HCT116 (cell line): ENCODE results near the gene RAD51C. TPM values are rescaled to one million over a fixed set of nuclear protein-coding genes. Genes with fewer than 3 reads are reported as not detected.

Experiments
- ATAC-seq: fragments of 200-7000 bp; cut with Tn5 transposase; 2 replicates; pipeline ENCODE4 v1.9.1; 2020; ENCODE audit warnings: mild to moderate bottlenecking, moderate library complexity
- BruUV-seq: library from RNA; stranded (reverse); fragments of 400-500 nt; replicated peaks from 2 replicates; lab custom pipeline; 2021; lab: Mats Ljungman, UMichigan
- CTCF ChIA-PET: fragments of 300-600 bp; sonication (Branson Sonifier 250); formaldehyde crosslinking; loops from one replicate; lab custom pipeline; 2021; ENCODE audit warnings: antibody characterized with exemption; lab: Charles Lee
- POLR2A ChIA-PET: fragments of 300-600, 350-600 bp; sonication (Branson Sonifier 250); formaldehyde crosslinking; loops from one replicate; lab custom pipeline; 2021; ENCODE audit warnings: antibody characterized with exemption; lab: Charles Lee
- RAD21 ChIA-PET, 2 experiments: fragments of 300-600 bp; sonication (Branson Sonifier 250); formaldehyde crosslinking; loops; one replicate each; lab custom pipeline; 2023; ENCODE audit warnings: low total read pairs in 2 of 2; ENCODE audit not compliant: uncharacterized antibody in 2 of 2, unreplicated experiment in 2 of 2, low non-redundant PET in 1 of 2; lab: Charles Lee
- DNase-seq: peaks from one replicate; pipeline ENCODE4 v3.0.0-alpha.2; 2010; ENCODE audit warnings: low read depth, low spot score
- H2AFZ ChIP-seq: fragments of 200-600 bp; shearing (Covaris generic), sonication (generic); 2 replicates; pipeline ENCODE4 v1.6.1; 2017; ENCODE audit warnings: low read depth, mixed run types, mixed read lengths, antibody characterized with exemption, low read length; ENCODE audit not compliant: poor library complexity, severe bottlenecking
- H3K27ac ChIP-seq: 2 replicates; pipeline ENCODE4 v1.5.1; 2012; ENCODE audit warnings: low read depth, low read length
- H3K27me3 ChIP-seq: fragments of 200-600 bp; sonication (generic); 2 replicates; pipeline ENCODE4 v1.6.1; 2016; ENCODE audit warnings: mixed run types, low read length, mixed read lengths; ENCODE audit not compliant: insufficient read depth
- H3K36me3 ChIP-seq, 2 experiments: fragments of 200-500 bp in 1 of 2; fragments of 200-600 bp in 1 of 2; sonication (Bioruptor generic) in 1 of 2; sonication (generic) in 1 of 2; 2 replicates each; pipeline versions ENCODE4 v1.5.1 to v1.6.1; 2014 to 2016; ENCODE audit warnings: low read length in 2 of 2, inconsistent platforms in 1 of 2, mixed read lengths in 1 of 2, mixed run types in 1 of 2; ENCODE audit not compliant: insufficient read depth in 2 of 2, control insufficient read depth in 1 of 2
- H3K4me1 ChIP-seq, 2 experiments: fragments of 200-600 bp in 1 of 2; sonication (generic) in 1 of 2; 2 replicates each; pipeline versions ENCODE4 v1.5.1 to v1.6.1; 2012 to 2017; ENCODE audit warnings: low read length in 2 of 2, inconsistent platforms in 1 of 2, mild to moderate bottlenecking in 1 of 2, mixed read lengths in 1 of 2, mixed run types in 1 of 2, moderate library complexity in 1 of 2; ENCODE audit not compliant: insufficient read depth in 2 of 2, control insufficient read depth in 1 of 2
- H3K4me2 ChIP-seq: fragments of 200-600 bp; sonication (generic); 2 replicates; pipeline ENCODE4 v1.6.1; 2017; ENCODE audit warnings: mixed run types, low read length, mixed read lengths
- H3K4me3 ChIP-seq, 2 experiments: fragments of 200-600 bp in 1 of 2; sonication (generic) in 1 of 2; replicated peaks in 1 of 2; 2 replicates each; pipeline ENCODE4 v1.5.1; 2011 to 2016; ENCODE audit warnings: low read length in 2 of 2, control low read depth in 1 of 2, low read depth in 1 of 2, mild to moderate bottlenecking in 1 of 2, mixed read lengths in 1 of 2, mixed run types in 1 of 2
- H3K79me2 ChIP-seq: fragments of 200-600 bp; sonication (generic); 2 replicates; pipeline ENCODE4 v1.6.1; 2017; ENCODE audit warnings: mild to moderate bottlenecking, mixed run types, low read length, moderate library complexity, mixed read lengths; ENCODE audit not compliant: insufficient read depth
- H3K9ac ChIP-seq: fragments of 200-600 bp; sonication (generic); 2 replicates; pipeline ENCODE4 v1.6.1; 2016; ENCODE audit warnings: low read length, mixed read lengths
- H3K9me2 ChIP-seq: fragments of 200-600 bp; sonication (generic), shearing (Covaris generic); 2 replicates; pipeline ENCODE4 v1.6.1; 2017; ENCODE audit warnings: mixed run types, mild to moderate bottlenecking, moderate library complexity; ENCODE audit not compliant: insufficient read depth
- H3K9me3 ChIP-seq, 2 experiments: fragments of 200-500 bp in 1 of 2; fragments of 200-600 bp in 1 of 2; sonication (Bioruptor generic) in 1 of 2; sonication (generic) in 1 of 2; 2 replicates each; pipeline ENCODE4 v1.6.1; 2014 to 2017; ENCODE audit warnings: low read length in 2 of 2, mixed read lengths in 2 of 2, inconsistent platforms in 1 of 2, low read depth in 1 of 2, mild to moderate bottlenecking in 1 of 2, mixed run types in 1 of 2, moderate library complexity in 1 of 2; ENCODE audit not compliant: control insufficient read depth in 1 of 2, insufficient read depth in 1 of 2
- H4K20me1 ChIP-seq: fragments of 200-600 bp; sonication (generic), shearing (Covaris generic); 2 replicates; pipeline ENCODE4 v1.6.1; 2017; ENCODE audit warnings: mixed run types, mild to moderate bottlenecking, moderate library complexity; ENCODE audit not compliant: insufficient read depth
- ATF3 ChIP-seq: IDR thresholded peaks from 2 replicates; pipeline ENCODE4 v1.6.1; 2012
- CBX3 ChIP-seq: IDR thresholded peaks from 2 replicates; pipeline ENCODE4 v1.6.1; 2012; ENCODE audit warnings: low read depth
- ELF1 ChIP-seq: IDR thresholded peaks from 2 replicates; pipeline ENCODE4 v1.6.1; 2012; ENCODE audit warnings: low read depth, borderline replicate concordance
- FOSL1 ChIP-seq: IDR thresholded peaks from 2 replicates; pipeline ENCODE4 v1.6.1; 2012; ENCODE audit warnings: low read depth
- POLR2A ChIP-seq: IDR thresholded peaks from 2 replicates; pipeline ENCODE4 v1.7.0; 2011; ENCODE audit warnings: borderline replicate concordance; ENCODE audit not compliant: insufficient read depth, insufficient read length; ENCODE audit errors: extremely low read depth
- POLR2AphosphoS5 ChIP-seq: IDR thresholded peaks from 2 replicates; pipeline ENCODE4 v1.6.1; 2011; ENCODE audit warnings: mild to moderate bottlenecking, low read depth, low read length, moderate library complexity
- RAD21 ChIP-seq: IDR thresholded peaks from 2 replicates; pipeline ENCODE4 v1.6.1; 2012; ENCODE audit warnings: low read depth, mild to moderate bottlenecking
- REST ChIP-seq: IDR thresholded peaks from 2 replicates; pipeline ENCODE4 v1.6.1; 2012; ENCODE audit warnings: low read depth
- SIN3A ChIP-seq: IDR thresholded peaks from 2 replicates; pipeline ENCODE4 v1.6.1; 2012; ENCODE audit warnings: low read depth
- SP1 ChIP-seq: IDR thresholded peaks from 2 replicates; pipeline ENCODE4 v1.6.1; 2012; ENCODE audit warnings: low read depth
- SRF ChIP-seq: IDR thresholded peaks from 2 replicates; pipeline ENCODE4 v1.6.1; 2012; ENCODE audit warnings: low read depth
- TCF7L2 ChIP-seq: IDR thresholded peaks from 2 replicates; pipeline ENCODE4 v1.7.0; 2011; ENCODE audit warnings: borderline replicate concordance, inconsistent platforms; ENCODE audit not compliant: insufficient read depth, insufficient read length; ENCODE audit errors: extremely low read depth
- YY1 ChIP-seq: IDR thresholded peaks from 2 replicates; pipeline ENCODE4 v1.6.1; 2011; ENCODE audit warnings: low read length, low read depth, moderate library complexity, mild to moderate bottlenecking; ENCODE audit not compliant: insufficient replicate concordance; ENCODE audit errors: extremely low read depth
- ZFX ChIP-seq: fragments of 450-650 bp; IDR thresholded peaks from 2 replicates; pipeline ENCODE4 v1.6.1; 2017
- ZNF274 ChIP-seq: fragments of 200-500 bp; sonication (Bioruptor generic); IDR thresholded peaks from 2 replicates; pipeline ENCODE4 v1.6.1; 2014; ENCODE audit warnings: mild to moderate bottlenecking, low read depth, low read length, inconsistent platforms
- intact Hi-C: fragments of 100-400 bp; cut with micrococcal nuclease; formaldehyde crosslinking; loops from 2 replicates; pipeline ENCODE4 v1.10.0; 2022
- total RNA-seq: library from RNA; stranded (reverse); gene quantifications from one replicate; pipeline ENCODE4 v1.2.1, GENCODE V29; 2021; ENCODE audit not compliant: unreplicated experiment
- TF ChIP-seq, protein P1 (sequence below): IDR thresholded peaks from 2 replicates; pipeline ENCODE4 v1.6.1; 2011; ENCODE audit warnings: mild to moderate bottlenecking, low read length, moderate library complexity; ENCODE audit not compliant: insufficient replicate concordance; ENCODE audit errors: extremely low read depth
- TF ChIP-seq, protein P2 (sequence below): IDR thresholded peaks from 2 replicates; pipeline ENCODE4 v1.6.1; 2012
- TF ChIP-seq, protein P3 (sequence below), 3 experiments: fragments of 200-600 bp in 1 of 3; sonication (generic) in 1 of 3; IDR thresholded peaks in 2 of 3; conservative IDR thresholded peaks in 1 of 3; 2 replicates each; pipeline ENCODE4 v1.5.1; 2012 to 2017; ENCODE audit warnings: low read depth in 2 of 3, low read length in 2 of 3, antibody characterized with exemption in 1 of 3, borderline replicate concordance in 1 of 3, control low read depth in 1 of 3, mild to moderate bottlenecking in 1 of 3, mixed read lengths in 1 of 3, mixed run types in 1 of 3, moderate library complexity in 1 of 3; ENCODE audit not compliant: insufficient read depth in 1 of 3

The RAD51C gene
- total RNA-seq, 1 experiment from 2014 or later, result 94.9 TPM

GRCh38 chr17:58688521-58688920, 3.9 kb upstream of the RAD51C start:
- intact Hi-C loops, result no loop called here
- RAD21 ChIA-PET, result no interaction called here
- no peaks in the 10 kb centered on the region for H3K9me2 ChIP-seq
- no peak for TF ChIP-seq SP1
- TF ChIP-seq POLR2A, result no peak
- no peak for TF ChIP-seq SIN3A
- no peak for TF ChIP-seq POLR2AphosphoS5
- TF ChIP-seq ZFX, result no peak
- TF ChIP-seq SRF, result no peak
- TF ChIP-seq, protein P1, sequence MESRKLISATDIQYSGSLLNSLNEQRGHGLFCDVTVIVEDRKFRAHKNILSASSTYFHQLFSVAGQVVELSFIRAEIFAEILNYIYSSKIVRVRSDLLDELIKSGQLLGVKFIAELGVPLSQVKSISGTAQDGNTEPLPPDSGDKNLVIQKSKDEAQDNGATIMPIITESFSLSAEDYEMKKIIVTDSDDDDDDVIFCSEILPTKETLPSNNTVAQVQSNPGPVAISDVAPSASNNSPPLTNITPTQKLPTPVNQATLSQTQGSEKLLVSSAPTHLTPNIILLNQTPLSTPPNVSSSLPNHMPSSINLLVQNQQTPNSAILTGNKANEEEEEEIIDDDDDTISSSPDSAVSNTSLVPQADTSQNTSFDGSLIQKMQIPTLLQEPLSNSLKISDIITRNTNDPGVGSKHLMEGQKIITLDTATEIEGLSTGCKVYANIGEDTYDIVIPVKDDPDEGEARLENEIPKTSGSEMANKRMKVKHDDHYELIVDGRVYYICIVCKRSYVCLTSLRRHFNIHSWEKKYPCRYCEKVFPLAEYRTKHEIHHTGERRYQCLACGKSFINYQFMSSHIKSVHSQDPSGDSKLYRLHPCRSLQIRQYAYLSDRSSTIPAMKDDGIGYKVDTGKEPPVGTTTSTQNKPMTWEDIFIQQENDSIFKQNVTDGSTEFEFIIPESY, result no peak
- TF ChIP-seq, protein P2, sequence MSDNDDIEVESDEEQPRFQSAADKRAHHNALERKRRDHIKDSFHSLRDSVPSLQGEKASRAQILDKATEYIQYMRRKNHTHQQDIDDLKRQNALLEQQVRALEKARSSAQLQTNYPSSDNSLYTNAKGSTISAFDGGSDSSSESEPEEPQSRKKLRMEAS, result no peak
- no peak for TF ChIP-seq YY1
- no peak for TF ChIP-seq RAD21
- no peak for TF ChIP-seq ATF3
- no peak for TF ChIP-seq CBX3
- TF ChIP-seq REST, result no peak
- TF ChIP-seq, protein P3, sequence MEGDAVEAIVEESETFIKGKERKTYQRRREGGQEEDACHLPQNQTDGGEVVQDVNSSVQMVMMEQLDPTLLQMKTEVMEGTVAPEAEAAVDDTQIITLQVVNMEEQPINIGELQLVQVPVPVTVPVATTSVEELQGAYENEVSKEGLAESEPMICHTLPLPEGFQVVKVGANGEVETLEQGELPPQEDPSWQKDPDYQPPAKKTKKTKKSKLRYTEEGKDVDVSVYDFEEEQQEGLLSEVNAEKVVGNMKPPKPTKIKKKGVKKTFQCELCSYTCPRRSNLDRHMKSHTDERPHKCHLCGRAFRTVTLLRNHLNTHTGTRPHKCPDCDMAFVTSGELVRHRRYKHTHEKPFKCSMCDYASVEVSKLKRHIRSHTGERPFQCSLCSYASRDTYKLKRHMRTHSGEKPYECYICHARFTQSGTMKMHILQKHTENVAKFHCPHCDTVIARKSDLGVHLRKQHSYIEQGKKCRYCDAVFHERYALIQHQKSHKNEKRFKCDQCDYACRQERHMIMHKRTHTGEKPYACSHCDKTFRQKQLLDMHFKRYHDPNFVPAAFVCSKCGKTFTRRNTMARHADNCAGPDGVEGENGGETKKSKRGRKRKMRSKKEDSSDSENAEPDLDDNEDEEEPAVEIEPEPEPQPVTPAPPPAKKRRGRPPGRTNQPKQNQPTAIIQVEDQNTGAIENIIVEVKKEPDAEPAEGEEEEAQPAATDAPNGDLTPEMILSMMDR (IDR thresholded peaks at IDR 0.05 in 2 of 3, conservative IDR thresholded peaks at IDR 0.05 in 1 of 3; ENCODE audit: borderline replicate concordance in 1 of 3, insufficient read depth in 1 of 3, low read depth in 2 of 3, low read length in 2 of 3), result no peak
- TF ChIP-seq ZNF274, result no peak
- TF ChIP-seq TCF7L2, result no peak
- no peak for TF ChIP-seq ELF1
- no peak for TF ChIP-seq FOSL1
- ATAC-seq (no peak), DNase-seq (no peak)
- H3K4me1 ChIP-seq, result peaks cover 7 to 13% of the 10 kb centered on the region in 2 experiments; a peak in 3 of 4 replicates
- no peak overlapping the region for H3K9ac ChIP-seq
- H3K4me2 ChIP-seq, result no peak overlapping the region
- H3K79me2 ChIP-seq, result peaks cover 10% of the 10 kb centered on the region
- POLR2A ChIA-PET, result interaction anchor here (1.1 to 5.7 kb wide), 4 partner anchors 9 to 57 kb away, joined by 3 to 49 read pairs (median 11); no protein-coding TSS in a partner anchor
- no peak overlapping the region for H3K4me3 ChIP-seq
- CTCF ChIA-PET, result no interaction called here
- H4K20me1 ChIP-seq, result no peaks in the 10 kb centered on the region
- BruUV-seq, result no TSS peak
- no peaks in the 10 kb centered on the region for H3K9me3 ChIP-seq
- H3K27ac ChIP-seq, result no peak overlapping the region
- H3K36me3 ChIP-seq, result no peaks in the 10 kb centered on the region
- H2AFZ ChIP-seq, result peak overlapping the region; percentile 44
- H3K27me3 ChIP-seq, result no peaks in the 10 kb centered on the region
